ENCODE measurements around the gene NAGPA.
"Not testable (repeated sequence)": the region's sequence is repeated elsewhere in the genome, so short reads cannot be mapped to it uniquely, and the experiment has no call there.

The NAGPA gene

GRCh38 chr16:5033256-5034166, at the start of gene NAGPA:
Gene NAGPA (minus strand): TSS chr16:5033935. CDS start chr16:5033914, 21 bp downstream.
- peak within 1 kb of the TSS; percentile 79 for H3K4me3 ChIP-seq (ENCODE audit: low read depth, low read length)
- DNase-seq (ENCODE audit: low read depth): peak; percentile 58
- TF ChIP-seq CTCF (IDR thresholded peaks at IDR 0.05; ENCODE audit: control insufficient read depth, extremely low read depth, insufficient read depth): no peak

- DNase-seq (ENCODE audit: low read depth): not testable (repeated sequence)
These were observed 47.3 kb upstream of the NAGPA start for GRCh38 chr16:5080996-5081395.

GRCh38 chr16:5080461-5080860, 46.7 kb upstream of the NAGPA start:
- H3K4me3 ChIP-seq (ENCODE audit: low read depth, low read length); DNase-seq (ENCODE audit: low read depth): not testable (repeated sequence)

More at GRCh38 chr16:5080996-5081395, 47.3 kb upstream of the NAGPA start:
- not testable (repeated sequence) for H3K4me3 ChIP-seq (ENCODE audit: low read depth, low read length)

- no peak for DNase-seq (ENCODE audit: low read depth)
These were observed 44.9 kb upstream of the NAGPA start for GRCh38 chr16:5078626-5079025.

GRCh38 chr16:5077304-5077703, 43.6 kb upstream of the NAGPA start:
- no peak for TF ChIP-seq CTCF (IDR thresholded peaks at IDR 0.05; ENCODE audit: control insufficient read depth, extremely low read depth, insufficient read depth)
- DNase-seq (ENCODE audit: low read depth): no peak
- no peak overlapping the region for H3K4me3 ChIP-seq (ENCODE audit: low read depth, low read length)

More at GRCh38 chr16:5078626-5079025, 44.9 kb upstream of the NAGPA start:
- TF ChIP-seq CTCF (IDR thresholded peaks at IDR 0.05; ENCODE audit: control insufficient read depth, extremely low read depth, insufficient read depth): no peak
- no peak overlapping the region for H3K4me3 ChIP-seq (ENCODE audit: low read depth, low read length)

GRCh38 chr16:5075637-5076036, 41.9 kb upstream of the NAGPA start:
- no peak overlapping the region for H3K4me3 ChIP-seq (ENCODE audit: low read depth, low read length)
- TF ChIP-seq CTCF (IDR thresholded peaks at IDR 0.05; ENCODE audit: control insufficient read depth, extremely low read depth, insufficient read depth): no peak
- no peak for DNase-seq (ENCODE audit: low read depth)

- H3K4me3 ChIP-seq (ENCODE audit: low read depth, low read length); DNase-seq (ENCODE audit: low read depth): not testable (repeated sequence)
These were observed 40.0 kb upstream of the NAGPA start for GRCh38 chr16:5073771-5074170.

GRCh38 chr16:5073279-5073629, 39.5 kb upstream of the NAGPA start:
- DNase-seq (ENCODE audit: low read depth): no peak
- no peak for TF ChIP-seq CTCF (IDR thresholded peaks at IDR 0.05; ENCODE audit: control insufficient read depth, extremely low read depth, insufficient read depth)
- peak overlapping the region; percentile 76; the same call in 1 of the 2 replicates for H3K4me3 ChIP-seq (ENCODE audit: low read depth, low read length)

Data from LNCaP clone FGC (cell line).